Calu3 (cell line): ENCODE measurements around the gene PAPLN. TPM values are rescaled to one million over a fixed set of nuclear protein-coding genes. Genes with fewer than 3 reads are reported as not detected.
A peak's percentile ranks its signal among the peaks of the same experiment; 100 is the strongest.

Source experiments
- BruUV-seq: library from RNA; stranded (reverse); fragments of 400-500 nt; replicated peaks from 2 replicates; lab custom pipeline; 2021; lab: Mats Ljungman, UMichigan
- CTCF ChIA-PET: fragments of 300-600 bp; sonication (Branson Sonifier 250); formaldehyde crosslinking; loops from one replicate; lab custom pipeline; 2022; ENCODE audit warnings: antibody characterized with exemption; lab: Charles Lee
- DNase-seq: peaks from one replicate; pipeline ENCODE4 v3.0.0; 2022
- H3K27ac Mint-ChIP-seq: one replicate; pipeline ENCODE4 v1.8.0; 2022; ENCODE audit warnings: mixed read lengths; ENCODE audit not compliant: unreplicated experiment
- H3K27me3 Mint-ChIP-seq: one replicate; pipeline ENCODE4 v1.8.0; 2022; ENCODE audit warnings: mixed read lengths; ENCODE audit not compliant: unreplicated experiment
- H3K36me3 Mint-ChIP-seq: one replicate; pipeline ENCODE4 v1.8.0; 2022; ENCODE audit warnings: mild to moderate bottlenecking, moderate library complexity, mixed read lengths; ENCODE audit not compliant: insufficient read depth, unreplicated experiment
- H3K4me1 Mint-ChIP-seq: one replicate; pipeline ENCODE4 v1.8.0; 2022; ENCODE audit warnings: mild to moderate bottlenecking, low read depth, mixed read lengths; ENCODE audit not compliant: unreplicated experiment
- H3K4me3 Mint-ChIP-seq: one replicate; pipeline ENCODE4 v1.8.0; 2022; ENCODE audit warnings: mild to moderate bottlenecking, low read depth, moderate library complexity, mixed read lengths; ENCODE audit not compliant: unreplicated experiment
- H3K9me3 Mint-ChIP-seq: one replicate; pipeline ENCODE4 v1.8.0; 2022; ENCODE audit warnings: low read depth, mixed read lengths; ENCODE audit not compliant: unreplicated experiment
- intact Hi-C: fragments of 100-400 bp; cut with micrococcal nuclease; formaldehyde crosslinking; loops from one replicate; pipeline ENCODE4 v1.10.0; 2022; ENCODE audit not compliant: unreplicated experiment
- total RNA-seq: library from RNA; stranded (reverse); gene quantifications from 2 replicates; pipeline ENCODE4 v1.2.3, GENCODE V29; 2022
- TF ChIP-seq, protein P1 (sequence below): fragments of 200-600 bp; IDR thresholded peaks from one replicate; pipeline ENCODE4 v1.8.0; 2022; ENCODE audit warnings: antibody characterized with exemption; ENCODE audit not compliant: unreplicated experiment

PAPLN gene
- total RNA-seq, 1 experiment from 2014 or later = 0.17 TPM

- no peak for DNase-seq
- Mint-ChIP-seq H3K36me3 (peaks cover 23% of the 10 kb centered on the region), H3K4me1 (peaks cover 4% of the 10 kb centered on the region), H3K27ac (no peak overlapping the region), H3K27me3 (no peaks in the 10 kb centered on the region), H3K9me3 (no peaks in the 10 kb centered on the region), H3K4me3 (no peak overlapping the region)
- intact Hi-C loops = no loop called here
- TF ChIP-seq, protein P1, sequence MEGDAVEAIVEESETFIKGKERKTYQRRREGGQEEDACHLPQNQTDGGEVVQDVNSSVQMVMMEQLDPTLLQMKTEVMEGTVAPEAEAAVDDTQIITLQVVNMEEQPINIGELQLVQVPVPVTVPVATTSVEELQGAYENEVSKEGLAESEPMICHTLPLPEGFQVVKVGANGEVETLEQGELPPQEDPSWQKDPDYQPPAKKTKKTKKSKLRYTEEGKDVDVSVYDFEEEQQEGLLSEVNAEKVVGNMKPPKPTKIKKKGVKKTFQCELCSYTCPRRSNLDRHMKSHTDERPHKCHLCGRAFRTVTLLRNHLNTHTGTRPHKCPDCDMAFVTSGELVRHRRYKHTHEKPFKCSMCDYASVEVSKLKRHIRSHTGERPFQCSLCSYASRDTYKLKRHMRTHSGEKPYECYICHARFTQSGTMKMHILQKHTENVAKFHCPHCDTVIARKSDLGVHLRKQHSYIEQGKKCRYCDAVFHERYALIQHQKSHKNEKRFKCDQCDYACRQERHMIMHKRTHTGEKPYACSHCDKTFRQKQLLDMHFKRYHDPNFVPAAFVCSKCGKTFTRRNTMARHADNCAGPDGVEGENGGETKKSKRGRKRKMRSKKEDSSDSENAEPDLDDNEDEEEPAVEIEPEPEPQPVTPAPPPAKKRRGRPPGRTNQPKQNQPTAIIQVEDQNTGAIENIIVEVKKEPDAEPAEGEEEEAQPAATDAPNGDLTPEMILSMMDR = no peak
- no TSS peak for BruUV-seq
- CTCF ChIA-PET = interaction anchor here (0.6 kb wide), 1 partner anchor 1058 kb away, joined by 3 read pairs; no protein-coding TSS in a partner anchor
Measured at GRCh38 chr14:73223049-73223448, 14.3 kb upstream of the PAPLN start.

GRCh38 chr14:73225496-73225895 is 11.8 kb upstream of the PAPLN start:
- DNase-seq = no peak
- no TSS peak for BruUV-seq
- H3K9me3 Mint-ChIP-seq = no peaks in the 10 kb centered on the region

DNA sequence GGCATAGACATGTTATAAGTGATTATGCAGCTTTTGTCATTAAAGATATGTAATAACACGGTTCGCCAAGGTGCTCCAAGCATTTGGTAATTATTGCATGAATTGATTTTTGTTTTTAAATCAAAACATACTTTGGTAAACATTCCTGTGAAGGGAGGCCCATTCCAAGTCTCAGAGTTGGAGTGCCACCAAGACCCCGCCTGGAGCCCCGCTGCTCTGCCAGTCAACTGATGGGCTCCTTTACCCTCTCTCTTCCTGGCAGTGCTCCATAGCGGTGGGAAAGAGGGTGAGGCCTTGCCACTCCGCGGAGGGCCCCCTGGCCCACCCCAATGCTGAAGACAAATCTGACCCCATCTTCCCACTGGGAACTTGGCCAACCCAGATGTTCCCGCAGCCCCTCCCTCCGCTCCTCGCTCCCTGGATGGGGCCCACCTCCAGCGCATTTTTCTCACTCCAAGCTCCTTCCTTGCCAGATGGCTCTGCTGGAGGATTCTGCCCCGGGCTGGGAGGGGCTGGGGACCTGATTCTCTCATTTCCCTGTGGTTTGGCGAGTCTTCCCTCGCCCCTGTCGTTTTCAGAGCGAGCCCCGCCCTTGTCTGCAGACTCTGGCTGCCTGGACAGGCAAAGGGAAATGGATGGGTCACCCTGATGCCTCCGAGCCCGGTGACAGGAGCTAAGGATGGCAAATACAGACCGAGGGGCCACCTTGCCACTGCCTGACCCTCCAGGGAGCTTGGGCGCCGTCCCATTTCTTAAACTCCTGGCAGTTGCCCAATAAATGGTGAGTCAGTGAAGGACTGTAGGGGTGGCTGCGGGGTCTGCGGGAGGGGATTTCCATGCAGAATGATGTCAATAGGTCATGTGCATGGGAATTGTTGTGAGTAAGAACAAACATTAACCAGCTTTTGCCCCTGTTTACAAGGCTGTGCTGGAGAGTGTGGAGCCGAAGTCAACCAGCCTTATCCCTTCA is 9.2 kb upstream of the PAPLN start:
- H3K4me1 Mint-ChIP-seq = peaks cover 18% of the 10 kb centered on the region
- CTCF ChIA-PET = interaction anchor here (0.7 kb wide), 1 partner anchor 67 kb away, joined by 5 read pairs; no protein-coding TSS in a partner anchor
- H3K9me3 Mint-ChIP-seq = no peaks in the 10 kb centered on the region
- H3K27me3 Mint-ChIP-seq = peaks cover 12% of the 10 kb centered on the region
- intact Hi-C loops = no loop called here
- no TSS peak for BruUV-seq
- TF ChIP-seq, protein P1 = no peak
- H3K4me3 Mint-ChIP-seq = peak overlapping the region; percentile 69
- peaks cover 15% of the 10 kb centered on the region for H3K36me3 Mint-ChIP-seq
- peak; percentile 77 for DNase-seq
- H3K27ac Mint-ChIP-seq = peak overlapping the region; percentile 94

More at GRCh38 chr14:73225496-73225895, 11.8 kb upstream of the PAPLN start:
- CTCF ChIA-PET = no interaction called here
- Mint-ChIP-seq H3K27ac (no peak overlapping the region), H3K36me3 (peaks cover 15% of the 10 kb centered on the region), H3K4me3 (no peak overlapping the region), H3K27me3 (no peaks in the 10 kb centered on the region), H3K4me1 (peaks cover 18% of the 10 kb centered on the region)
- TF ChIP-seq, protein P1 = no peak
- intact Hi-C loops = no loop called here

GRCh38 chr14:73230051-73230450 is 7.3 kb upstream of the PAPLN start:
- Mint-ChIP-seq H3K27ac (no peak overlapping the region), H3K9me3 (no peaks in the 10 kb centered on the region), H3K4me1 (peaks cover 24% of the 10 kb centered on the region), H3K36me3 (peaks cover 15% of the 10 kb centered on the region), H3K4me3 (no peak overlapping the region), H3K27me3 (peaks cover 32% of the 10 kb centered on the region)
- TF ChIP-seq, protein P1 = no peak
- CTCF ChIA-PET = interaction anchor here (0.7 kb wide), 2 partner anchors 39 to 71 kb away, joined by 3 read pairs; no protein-coding TSS in a partner anchor
- DNase-seq = no peak
- intact Hi-C loops = no loop called here
- no TSS peak for BruUV-seq
